ENCODE results near the gene LLCFC1. TPM values are rescaled to one million over a fixed set of nuclear protein-coding genes. Genes with fewer than 3 reads are reported as not detected.

LLCFC1 gene
- polyA plus RNA-seq (ENCODE audit: insufficient read length in 12 of 12) = under 1 TPM in 7 of 12 donors, not detected in 5; 0.21 to 0.70 (median 0.52) TPM
- long read RNA-seq, donor 1 = 0 reads
- long read RNA-seq, donor 2 = 0 reads
- long read RNA-seq, donor 3 = 0 reads
- long read RNA-seq, donor 4 = 0 reads
- long read RNA-seq, donor 5 = 0 reads
- long read RNA-seq, donor 6 = 0 reads
- long read RNA-seq, donor 7 = 0 reads
- long read RNA-seq, donor 8 = 0 reads
- long read RNA-seq, donor 9 = 0 reads
- long read RNA-seq, donor 10 = 0 reads
- long read RNA-seq, donor 11 = 0 reads

DNA sequence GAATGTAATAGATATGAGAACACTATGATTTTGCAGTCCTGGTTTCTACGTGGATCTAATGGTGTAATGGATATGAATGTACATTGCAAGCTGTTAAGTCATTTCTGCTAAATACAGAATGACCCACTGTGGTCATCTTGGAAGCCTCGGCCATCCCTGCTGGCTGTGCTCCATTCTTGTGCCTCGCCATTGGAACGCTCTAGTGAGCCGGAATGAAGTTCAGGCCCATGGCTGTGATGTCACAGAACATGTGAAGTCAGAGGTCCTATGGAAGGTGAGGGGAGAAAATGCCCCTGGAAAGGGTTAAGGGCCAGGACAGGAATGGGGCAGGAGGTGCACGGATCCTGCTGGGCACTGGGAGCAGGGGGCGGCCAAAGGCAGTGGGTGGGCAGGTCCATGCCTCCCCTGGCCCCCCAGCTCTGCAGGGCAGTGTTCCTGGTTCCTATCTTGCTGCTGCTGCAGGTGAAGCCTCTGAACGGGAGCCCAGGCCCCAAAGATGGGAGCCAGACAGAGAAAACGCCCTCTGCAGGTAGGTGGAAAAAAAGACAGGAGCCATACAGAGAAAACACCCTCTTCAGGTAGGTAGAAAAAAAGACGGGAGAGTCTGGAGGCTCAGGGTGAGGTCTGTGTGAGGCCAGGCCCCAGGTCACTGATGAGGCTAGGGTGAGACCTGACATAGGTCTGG is at the start of gene LLCFC1:
LLCFC1 (plus strand) TSS at position 259 of the 685 bp plus-strand sequence; CDS start at position 397, 138 bp downstream.
- no peak for DNase-seq

DNA sequence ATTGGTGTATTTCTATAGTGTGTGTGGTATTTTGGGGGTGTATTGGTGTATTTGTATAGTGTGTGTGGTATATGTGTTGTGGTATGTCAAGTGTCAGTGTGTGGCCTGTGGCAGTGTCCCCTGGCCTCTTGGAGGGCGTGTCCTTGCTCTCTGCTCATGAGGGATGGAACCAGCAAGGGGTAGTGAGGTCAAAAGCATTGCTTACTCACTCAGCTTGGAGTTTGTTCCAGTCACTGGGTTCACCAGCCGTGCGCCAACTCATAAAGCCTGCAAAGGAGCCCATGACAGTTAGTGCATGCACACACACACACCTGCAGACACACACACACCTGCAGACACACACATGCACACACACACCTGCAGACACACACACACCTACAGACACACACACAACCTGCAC is 49.5 kb upstream of the LLCFC1 start:
- DNase-seq = no peak

DNA sequence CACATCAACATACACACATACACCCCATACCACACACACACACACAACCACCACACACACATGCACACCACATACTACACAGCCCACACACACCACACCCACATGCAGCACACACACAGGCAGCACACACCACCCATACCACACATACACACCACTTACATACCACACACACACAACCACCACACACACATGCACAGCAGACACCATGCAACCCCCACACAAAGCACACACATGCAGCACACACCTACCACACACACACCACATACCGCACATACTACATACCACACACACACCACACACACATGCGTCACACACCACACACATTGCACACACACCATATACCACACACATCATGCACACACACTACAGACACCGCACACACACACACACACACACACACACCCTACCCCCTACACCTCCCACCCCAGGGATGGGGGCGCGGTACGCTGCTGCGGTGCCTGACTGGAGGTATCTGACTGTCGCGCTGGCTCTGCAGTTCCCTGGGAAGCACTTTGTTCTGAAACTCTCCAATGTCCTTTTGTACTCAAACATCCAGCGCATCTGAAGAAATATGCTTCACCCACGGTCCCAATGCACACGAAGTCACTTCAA is 48.3 kb upstream of the LLCFC1 start:
- no peak for DNase-seq

DNA sequence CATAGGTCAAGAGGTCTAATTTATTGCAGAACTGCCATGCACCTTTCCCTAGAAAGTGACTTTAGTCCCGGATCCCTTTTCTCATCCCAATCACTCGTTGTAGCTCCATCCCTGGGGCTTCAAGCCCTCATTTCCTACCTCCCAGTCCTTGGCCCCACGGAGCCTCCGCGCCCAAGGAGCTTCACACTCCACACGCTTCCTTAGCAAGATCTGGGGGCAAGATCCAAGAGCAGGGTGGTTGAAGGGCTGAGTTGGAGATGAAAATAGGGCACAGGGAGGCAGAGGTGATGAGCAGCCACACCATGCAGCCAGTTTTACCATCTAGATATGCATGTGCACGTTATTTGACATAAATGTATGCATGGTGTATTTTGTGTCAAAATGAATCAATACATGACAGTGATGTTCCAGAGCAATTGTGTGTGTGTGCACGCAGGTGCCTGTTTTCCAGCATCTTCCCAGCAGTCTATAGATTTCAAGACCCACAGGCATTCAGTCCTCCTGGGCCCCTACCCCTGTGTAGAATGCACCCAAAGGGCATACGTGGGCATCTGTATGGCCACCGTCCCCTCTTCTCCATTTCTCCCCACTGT is 47.7 kb upstream of the LLCFC1 start:
- no peak for DNase-seq

DNA sequence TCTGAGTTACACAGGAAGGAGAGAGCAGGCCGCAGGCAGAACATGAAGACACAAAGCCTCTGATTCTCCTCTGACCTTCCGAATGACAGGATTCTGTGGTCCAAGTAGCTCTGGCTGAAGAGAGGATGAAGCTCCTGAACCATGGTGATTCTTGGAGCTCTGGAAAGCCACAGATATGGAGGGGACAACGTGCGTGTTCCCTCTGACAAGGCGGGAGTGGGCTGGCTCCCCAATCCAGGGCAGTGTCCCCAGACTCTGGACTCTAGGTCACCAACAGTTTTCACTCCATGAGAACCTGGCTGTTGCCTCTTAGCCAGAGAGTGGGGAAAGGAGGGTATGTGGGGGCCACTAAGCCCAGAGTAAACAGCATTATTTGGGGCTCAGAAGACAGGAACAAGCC is 46.3 kb upstream of the LLCFC1 start:
- no peak for DNase-seq

DNA sequence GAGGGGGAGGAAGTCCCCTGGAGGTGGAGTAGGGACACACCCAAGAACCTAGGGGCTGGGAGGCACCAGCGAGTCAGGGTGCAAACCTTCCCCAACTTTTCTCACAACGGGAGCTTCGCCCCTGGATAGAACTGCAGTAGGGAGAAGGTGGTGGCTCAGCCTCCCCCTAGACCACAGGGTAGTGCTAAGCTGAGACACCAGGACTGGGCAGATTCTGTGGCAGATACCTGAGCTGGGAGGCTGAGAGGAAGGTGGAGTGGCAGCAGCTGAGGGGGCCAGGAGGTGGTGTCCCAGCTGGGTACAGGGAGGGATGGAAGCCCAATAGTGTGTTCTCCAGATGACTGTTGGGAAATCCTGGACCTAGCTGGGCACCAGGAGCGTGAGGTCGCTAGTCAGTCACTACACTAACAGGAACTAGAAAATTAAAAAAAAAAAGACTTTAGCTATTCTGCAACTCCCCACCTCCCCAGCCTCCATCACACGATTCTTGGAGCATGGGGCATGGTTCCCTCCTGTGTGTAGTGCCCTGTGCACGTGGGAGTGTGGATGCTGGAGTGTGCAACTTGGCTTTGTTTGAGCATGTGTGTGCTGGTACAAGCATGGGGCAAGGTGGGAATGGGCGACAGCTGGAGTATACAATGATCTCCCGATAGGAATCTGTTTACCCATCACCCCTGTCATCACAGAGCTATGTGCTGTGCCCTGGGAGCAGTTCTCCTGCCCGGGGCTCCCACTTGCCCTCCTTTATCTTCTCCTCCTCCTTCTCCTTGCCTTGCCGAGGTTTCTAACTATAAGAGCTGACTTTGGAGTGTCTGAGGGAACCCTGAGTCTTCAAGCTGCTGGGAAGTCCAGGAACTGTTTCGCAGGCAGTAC is 44.9 kb upstream of the LLCFC1 start:
- no peak for DNase-seq

DNA sequence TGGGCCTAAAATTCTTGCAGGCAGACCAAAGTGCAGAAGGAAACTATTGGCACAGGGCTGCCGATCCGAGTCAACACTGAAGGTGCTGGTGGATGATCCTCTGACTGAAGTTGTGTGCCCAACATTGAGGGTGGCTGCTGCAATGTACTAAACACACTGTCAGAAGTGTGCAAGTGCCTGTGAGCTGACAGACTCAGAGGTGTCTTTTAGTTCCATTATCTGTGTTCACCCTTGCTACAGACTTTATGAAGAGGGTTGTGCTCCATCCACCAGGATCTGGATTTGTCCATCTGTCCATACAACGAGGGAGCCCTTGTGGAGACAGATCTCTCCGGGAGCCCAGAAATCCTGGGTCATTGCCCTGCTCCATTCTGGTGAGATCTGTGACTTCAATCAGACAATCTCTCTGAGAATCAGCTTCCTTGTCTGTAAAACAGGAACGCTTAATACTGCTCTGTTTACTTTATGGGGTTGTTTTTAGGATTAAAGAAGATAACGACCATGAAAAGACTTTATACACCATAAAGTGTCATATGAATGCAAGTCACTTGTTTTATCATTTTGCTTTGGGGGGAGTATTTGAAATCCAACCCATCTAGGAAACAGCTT is 44.2 kb upstream of the LLCFC1 start:
- no peak for DNase-seq

DNA sequence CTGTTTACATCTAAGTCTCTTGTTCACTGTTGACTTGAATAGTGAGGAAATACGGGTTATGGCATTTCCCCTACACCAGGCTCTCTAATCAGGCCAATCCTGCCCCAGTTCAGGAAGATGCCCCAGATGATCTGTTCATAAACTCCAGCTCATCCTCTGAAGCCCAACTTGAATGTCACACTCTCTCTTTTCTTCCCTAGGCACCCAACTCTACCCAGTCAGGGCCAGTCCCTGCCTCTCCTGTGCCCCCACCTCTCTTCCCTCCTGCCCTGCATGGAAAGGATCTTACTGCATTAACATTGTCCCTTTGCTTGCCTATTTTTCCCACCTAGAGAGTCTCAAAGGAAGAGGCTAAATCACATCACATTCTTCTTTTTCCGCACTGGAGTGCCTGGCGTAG is 43.1 kb upstream of the LLCFC1 start:
- no peak for DNase-seq

DNA sequence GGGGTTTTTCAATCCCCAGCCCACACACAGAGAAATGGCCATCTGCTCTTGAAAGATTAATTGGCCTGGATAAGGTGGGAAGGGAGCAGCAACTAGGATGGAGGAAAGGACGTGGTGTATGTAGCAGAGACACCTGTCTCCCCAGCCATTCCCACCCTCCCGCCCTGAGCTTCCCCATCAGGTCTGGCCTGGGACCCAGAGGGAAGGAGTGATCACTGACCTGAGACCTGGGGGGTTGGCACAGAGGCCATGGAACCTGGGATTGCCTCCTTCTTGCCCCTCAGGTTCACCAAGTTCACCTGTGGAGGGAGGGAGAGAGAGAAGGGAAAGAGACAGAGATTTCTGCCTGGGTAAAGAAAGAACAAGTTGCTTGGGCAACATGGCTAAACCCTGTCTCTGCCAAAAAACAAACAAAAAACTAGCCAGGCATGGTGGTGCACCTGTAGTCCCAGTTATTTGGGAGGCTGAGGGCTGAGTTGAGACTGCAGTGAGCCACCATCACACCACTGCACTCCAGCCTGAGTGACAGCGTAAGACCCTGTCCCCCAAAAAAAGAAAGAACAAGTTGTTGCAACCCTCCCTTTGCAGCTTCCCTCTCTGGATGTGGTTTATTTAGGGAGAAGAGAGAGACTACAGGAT is 42.4 kb upstream of the LLCFC1 start:
- DNase-seq = no peak

DNA sequence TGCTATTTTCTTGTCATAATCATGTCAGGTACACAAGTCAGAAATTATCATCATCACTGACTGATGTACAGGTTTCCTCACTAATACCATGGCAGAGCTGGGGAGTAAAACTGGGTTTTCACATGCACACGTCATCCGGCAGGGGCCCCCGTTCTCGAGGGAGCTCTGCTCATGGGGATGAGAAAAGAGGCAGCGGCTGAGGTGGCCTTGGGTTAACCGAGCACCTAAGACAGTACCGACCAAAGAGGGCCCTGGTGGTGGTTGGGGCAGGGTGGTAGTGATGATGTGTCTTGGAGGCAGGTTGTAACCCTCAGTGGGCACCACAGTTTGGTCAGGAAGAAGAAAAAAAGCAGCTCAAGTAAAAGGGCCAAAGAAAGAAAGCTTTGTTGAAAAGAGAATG is 41.6 kb upstream of the LLCFC1 start:
- DNase-seq = no peak

DNA sequence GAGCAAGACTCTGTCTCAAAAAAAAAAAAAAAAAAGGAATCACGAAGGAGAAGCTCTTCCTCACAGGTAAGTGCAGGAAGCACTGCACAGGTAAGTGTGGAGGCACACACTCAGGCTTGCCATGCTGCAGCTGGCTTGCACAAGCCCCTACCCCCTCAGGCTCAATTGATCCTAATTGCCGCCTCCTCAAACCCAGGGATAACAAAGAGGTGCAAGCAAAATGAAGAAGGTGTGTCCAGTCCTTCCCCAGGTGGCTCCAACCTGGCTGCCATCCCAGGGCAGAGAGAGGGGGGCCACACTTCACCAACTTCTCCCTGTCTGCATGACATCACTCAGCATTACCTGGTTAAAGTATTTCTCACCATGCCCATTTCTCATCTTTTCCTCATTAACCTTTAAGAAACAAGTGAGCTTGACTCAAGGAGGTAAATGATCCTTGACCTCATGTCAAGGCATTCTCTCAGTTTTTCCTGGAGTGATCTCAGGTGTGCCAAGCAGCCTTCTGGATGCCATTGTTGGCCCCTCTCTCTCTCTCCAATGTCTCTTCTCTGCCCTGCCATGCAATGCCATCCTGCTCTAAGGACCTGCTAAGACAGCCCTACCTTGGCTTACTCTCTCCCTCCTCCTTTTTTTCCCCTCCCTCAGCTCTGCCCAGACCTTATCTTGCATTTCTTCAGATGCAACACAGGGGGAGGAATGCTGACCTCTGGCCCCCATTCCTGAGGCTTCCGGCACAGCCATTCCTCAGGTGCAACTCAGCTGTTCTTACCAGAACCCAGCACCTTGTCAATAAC is 40.7 kb upstream of the LLCFC1 start:
- DNase-seq = no peak

DNA sequence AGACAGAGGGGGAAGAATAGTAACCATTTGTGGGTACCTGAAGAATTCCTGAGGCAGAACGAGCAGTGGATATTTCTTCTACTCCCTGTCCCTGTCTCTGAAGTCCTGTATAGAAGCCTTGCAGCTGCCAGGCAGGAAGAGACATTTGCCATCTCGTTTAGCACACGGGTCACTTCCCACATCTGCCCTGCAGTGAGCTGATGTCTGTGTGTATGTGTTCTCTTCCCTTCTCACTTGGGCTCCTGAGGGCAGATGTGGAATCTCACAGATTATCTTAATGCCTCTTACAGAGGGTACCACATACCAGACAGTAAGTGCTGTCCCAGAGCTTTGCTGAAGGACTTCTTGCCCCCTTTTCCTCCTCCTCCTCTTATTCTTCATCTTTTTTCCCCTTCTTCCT is 39.6 kb upstream of the LLCFC1 start:
- no peak for DNase-seq

DNA sequence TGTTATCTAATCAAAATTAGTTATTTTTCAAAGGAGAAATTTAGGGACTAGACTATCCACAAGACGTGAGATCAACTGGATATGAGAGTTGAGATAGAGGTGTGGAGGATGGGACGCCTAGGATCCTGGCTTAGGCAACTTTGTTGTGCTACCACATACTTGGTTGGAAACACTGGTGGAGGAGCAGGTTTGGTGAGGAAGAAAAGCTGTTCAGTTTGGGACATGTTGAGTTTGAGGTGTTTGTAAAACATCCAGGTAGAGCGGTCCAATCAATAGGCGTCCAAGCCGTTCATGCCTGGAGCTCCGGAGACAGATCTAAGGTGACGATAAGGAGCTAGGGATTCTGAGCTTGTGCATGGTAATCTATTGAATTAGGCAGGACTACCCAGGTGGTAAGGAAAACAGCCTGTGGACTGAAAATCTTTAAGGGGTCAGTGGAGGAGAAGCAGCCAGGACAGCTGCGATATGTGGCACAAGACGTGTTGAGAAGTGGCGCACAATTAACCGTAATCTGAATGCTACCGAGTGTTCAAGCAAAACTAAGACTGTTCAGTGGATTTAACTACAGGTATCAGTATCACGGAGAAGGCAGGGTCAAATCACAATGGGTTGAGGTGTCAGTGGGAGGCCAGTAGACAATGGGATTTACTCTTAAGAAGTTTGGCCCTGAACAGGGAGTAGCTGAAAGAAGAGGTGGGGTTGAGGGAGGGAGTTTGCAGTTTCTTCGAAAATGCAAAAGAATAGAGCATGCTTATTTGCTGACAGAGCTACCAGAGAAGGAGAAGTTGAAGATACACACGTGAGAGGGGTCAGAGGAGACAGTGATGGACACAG is 37.6 kb upstream of the LLCFC1 start:
- no peak for DNase-seq

DNA sequence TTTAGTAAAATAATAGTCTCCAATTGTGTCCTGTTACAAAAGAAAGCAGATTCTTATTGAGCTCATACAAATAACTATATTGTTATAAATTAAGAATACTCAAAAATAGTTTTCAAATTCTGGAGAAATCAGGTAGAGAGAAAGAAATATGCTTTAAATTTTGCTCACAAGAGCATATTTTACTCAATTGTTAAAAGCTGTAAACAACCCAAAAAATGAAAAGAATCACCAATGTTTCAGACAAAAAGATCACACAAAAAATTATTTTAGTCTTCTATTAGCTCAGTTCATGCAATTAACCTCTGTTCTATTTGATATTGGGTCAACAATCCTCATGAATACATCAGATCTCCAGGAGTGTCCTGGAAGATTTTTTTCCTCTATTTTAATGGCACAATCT is 35.2 kb upstream of the LLCFC1 start:
- DNase-seq = no peak

DNA sequence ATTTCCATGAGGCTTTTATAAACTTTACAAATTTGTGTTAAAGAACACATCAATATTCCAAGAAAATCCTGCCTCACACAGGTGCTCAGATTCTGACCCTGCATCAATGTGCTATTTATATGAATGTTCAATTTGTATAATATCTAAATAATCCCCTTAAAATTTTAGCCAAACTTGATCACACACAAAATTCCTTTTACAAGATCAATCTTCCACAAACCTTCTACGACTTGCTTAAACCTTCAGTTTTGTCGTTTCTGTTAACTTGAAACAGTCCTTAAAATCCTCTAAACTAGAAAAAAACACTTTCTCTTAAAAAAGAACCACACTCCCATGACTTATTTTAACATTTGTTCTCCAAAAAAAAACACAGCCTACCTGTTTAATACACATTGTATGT is 33.5 kb upstream of the LLCFC1 start:
- DNase-seq = no peak

DNA sequence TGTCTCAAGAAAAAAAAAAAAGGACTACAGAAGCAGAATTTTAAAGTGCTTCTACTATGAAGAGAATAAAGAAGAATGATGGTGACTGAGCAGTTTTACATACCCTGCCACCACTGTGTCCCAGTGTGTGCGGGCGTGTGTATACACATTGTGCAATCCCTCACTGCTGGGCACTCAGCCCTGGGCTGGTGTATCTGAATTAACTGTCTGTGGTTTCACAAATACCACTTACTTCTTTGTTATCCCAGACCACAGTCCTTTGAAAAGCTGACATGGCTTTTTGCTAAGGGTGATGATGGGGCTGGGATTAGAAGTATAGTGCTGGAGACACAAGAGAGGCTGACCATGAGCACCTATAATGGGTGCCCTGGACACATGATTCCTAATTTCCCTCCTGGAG is 32.6 kb upstream of the LLCFC1 start:
- DNase-seq = no peak

DNA sequence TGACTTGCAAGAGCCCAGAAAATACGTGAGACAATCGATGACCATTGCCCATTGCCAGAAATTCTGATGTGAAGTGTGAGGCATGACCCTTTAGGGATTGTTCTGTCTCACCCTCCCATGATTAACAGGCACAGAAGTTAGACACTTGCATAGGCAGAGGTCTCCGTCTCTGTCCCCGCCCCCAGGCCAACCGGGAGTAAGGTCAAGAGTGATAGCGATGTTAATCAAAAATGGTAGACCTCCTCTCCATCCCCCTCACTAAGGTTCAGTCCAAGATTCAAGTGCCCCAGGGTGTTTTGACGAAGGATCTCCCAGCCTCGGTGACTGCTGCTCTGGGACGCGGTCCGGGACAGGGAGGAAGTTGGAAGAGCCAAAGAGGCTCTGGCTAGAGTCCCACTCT is 31.0 kb upstream of the LLCFC1 start:
- no peak for DNase-seq

DNA sequence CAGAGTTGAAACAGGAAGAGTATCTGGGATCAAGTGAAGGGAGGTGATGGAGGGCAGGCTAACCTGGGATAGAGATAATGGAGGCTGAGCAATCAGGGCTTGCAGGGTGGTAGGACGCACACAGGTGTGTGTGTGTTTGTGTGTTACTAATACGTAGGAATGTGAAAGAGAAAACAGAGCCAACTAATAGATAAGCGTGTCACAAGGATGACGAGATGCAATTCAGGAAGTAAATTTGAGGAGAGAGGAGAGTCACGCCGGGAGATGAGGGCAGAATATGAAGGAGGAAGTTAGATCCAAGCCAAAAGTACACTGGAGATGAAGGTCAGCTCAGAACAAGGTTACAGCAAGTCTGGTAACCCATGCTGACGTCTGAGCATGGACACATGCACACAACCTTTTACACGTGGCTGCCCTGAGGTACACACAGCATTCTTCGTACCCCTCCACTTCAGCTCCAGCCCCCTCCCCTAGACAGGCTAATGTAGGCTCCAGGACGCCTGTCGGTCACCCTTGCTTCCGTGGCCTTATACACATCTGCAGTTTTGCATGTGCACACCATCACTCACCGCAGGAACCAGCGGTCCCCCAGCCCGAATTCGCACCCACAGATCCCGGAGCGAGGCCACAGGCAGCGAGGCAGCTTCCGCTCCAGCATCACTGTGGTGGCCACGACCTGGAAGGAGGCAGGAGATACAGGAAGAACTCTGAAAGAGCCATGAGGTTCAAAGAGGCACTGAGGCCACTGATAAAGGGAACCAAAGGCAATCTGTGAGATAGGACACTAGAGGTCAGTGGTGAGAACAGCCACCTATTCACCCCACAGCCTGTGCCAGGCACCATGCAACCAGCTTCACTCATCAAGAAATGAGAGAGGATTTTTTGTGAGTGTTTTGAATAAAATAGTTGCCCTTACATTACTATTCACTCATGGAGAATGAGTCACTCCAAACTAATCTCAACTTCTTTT is 30.1 kb upstream of the LLCFC1 start:
- DNase-seq = no peak
